H1 (cell line): ENCODE results near the gene FBXO47.

Experiments
- EZH2 ChIP-seq: fragments of 200-600 bp; sonication (generic); IDR thresholded peaks from 2 replicates; pipeline ENCODE4 v1.7.1; 2012; ENCODE audit warnings: low read depth, mild to moderate bottlenecking, moderate library complexity, low read length, inconsistent platforms; ENCODE audit not compliant: severe bottlenecking
- JUND ChIP-seq: IDR thresholded peaks from 2 replicates; pipeline ENCODE4 v1.6.1; 2011; ENCODE audit warnings: mild to moderate bottlenecking, improper control_type of control experiment, low read length
- POLR2A ChIP-seq, 2 experiments: IDR thresholded peaks; 1 replicate in 1 of 2; 2 replicates in 1 of 2; pipeline ENCODE4 v1.6.1; 2011; ENCODE audit warnings: low read depth in 2 of 2, low read length in 2 of 2, mild to moderate bottlenecking in 2 of 2; ENCODE audit errors: control extremely low read depth in 1 of 2
- POLR2AphosphoS5 ChIP-seq: IDR thresholded peaks from 2 replicates; pipeline ENCODE4 v1.6.1; 2011; ENCODE audit warnings: low read depth, low read length
- RAD21 ChIP-seq, 2 experiments: IDR thresholded peaks in 1 of 2; conservative IDR thresholded peaks in 1 of 2; 2 replicates each; pipeline ENCODE4 v1.6.1; 2011; ENCODE audit warnings: low read depth in 2 of 2, low read length in 2 of 2, improper control_type of control experiment in 1 of 2, inconsistent platforms in 1 of 2, mild to moderate bottlenecking in 1 of 2, moderate library complexity in 1 of 2
- SP2 ChIP-seq: IDR thresholded peaks from 2 replicates; pipeline ENCODE4 v1.6.1; 2012; ENCODE audit warnings: mild to moderate bottlenecking, low read length, inconsistent platforms
- TF ChIP-seq, protein P1 (sequence below): IDR thresholded peaks from 2 replicates; pipeline ENCODE4 v1.6.1; 2011; ENCODE audit warnings: low read length, improper control_type of control experiment
- TF ChIP-seq, protein P2 (sequence below): IDR thresholded peaks from 2 replicates; pipeline ENCODE4 v1.6.1; 2012; ENCODE audit warnings: inconsistent platforms

DNA sequence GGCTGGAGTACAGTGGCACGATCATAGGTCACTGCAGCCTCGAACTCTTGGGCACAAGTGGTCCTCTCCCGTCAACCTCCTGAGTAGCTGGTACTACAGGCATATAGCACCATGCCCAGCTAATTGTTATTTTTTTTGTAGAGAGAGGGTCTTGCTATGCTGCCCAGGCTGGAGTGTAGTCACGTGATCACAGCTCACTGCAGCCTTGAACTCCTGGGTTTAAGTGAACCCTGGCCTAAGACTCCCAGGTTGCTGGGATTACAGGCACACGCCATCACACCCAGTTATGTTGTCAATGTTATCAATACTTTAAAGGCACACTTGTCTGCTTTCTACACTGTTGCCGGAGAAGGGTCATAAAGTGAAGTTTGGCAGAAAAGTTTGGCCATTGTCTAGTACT is 63.8 kb downstream of the FBXO47 start:
- TF ChIP-seq POLR2AphosphoS5 (no peak), POLR2A (IDR thresholded peaks at IDR 0.05; ENCODE audit: control extremely low read depth in 1 of 2, low read depth in 2 of 2, low read length in 2 of 2) (no peak), SP2 (no peak), RAD21 (IDR thresholded peaks at IDR 0.05 in 1 of 2, conservative IDR thresholded peaks at IDR 0.05 in 1 of 2; ENCODE audit: low read depth in 2 of 2, low read length in 2 of 2) (no peak), EZH2 (no peak), JUND (no peak)
- TF ChIP-seq, protein P1, sequence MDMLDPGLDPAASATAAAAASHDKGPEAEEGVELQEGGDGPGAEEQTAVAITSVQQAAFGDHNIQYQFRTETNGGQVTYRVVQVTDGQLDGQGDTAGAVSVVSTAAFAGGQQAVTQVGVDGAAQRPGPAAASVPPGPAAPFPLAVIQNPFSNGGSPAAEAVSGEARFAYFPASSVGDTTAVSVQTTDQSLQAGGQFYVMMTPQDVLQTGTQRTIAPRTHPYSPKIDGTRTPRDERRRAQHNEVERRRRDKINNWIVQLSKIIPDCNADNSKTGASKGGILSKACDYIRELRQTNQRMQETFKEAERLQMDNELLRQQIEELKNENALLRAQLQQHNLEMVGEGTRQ = no peak
- TF ChIP-seq, protein P2, sequence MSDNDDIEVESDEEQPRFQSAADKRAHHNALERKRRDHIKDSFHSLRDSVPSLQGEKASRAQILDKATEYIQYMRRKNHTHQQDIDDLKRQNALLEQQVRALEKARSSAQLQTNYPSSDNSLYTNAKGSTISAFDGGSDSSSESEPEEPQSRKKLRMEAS = no peak
